GM19351 (cell line): ENCODE measurements around the gene SH3BP2.

Experiments used
- ATAC-seq: cut with Tn5 transposase; IDR thresholded peaks from one replicate; pipeline ENCODE4 v1.9.1; 2021; ENCODE audit warnings: mild to moderate bottlenecking, moderate library complexity; ENCODE audit not compliant: unreplicated experiment

Gene SH3BP2

DNA sequence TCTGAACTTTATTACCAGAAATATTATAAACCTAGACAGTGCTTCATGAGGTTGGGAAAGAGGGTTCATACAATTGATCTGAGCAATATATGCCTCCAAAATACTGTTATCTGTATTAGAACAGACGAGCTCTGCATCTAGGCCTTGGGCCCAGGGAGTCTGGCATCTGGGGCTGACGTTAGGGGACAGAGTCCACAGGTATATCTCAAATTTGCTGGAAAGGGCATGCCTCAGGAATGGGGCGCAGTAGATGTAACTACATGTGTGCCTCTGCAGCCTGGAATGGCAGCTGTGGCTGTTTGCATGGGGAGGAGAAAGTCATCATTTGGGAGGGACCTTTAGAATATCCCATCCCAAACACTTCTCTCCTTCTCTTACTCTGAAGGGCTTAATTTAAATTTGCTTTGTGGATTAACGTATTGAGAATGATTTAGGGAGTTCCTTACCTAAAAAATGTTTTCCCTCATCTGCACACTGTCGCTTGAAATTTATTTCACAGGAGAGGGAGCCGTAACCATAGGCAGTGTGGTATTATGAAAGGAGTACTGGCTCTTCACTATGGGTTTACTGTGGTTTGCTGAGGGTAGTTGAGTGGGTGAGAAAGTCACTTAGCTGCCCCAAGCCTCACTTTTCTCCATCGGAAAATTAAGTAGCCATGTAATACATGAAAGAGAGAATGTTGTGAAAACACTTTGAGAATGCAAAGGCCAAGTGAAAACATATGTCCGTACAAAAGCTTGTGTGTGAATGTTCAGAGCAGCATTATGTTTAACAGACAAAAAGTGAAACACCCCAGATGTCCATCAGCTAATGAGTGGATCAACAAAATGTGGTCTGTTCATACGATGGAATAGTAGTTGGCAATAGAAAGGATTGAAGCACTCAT is 56.6 kb downstream of the SH3BP2 start:
- no peak for ATAC-seq

DNA sequence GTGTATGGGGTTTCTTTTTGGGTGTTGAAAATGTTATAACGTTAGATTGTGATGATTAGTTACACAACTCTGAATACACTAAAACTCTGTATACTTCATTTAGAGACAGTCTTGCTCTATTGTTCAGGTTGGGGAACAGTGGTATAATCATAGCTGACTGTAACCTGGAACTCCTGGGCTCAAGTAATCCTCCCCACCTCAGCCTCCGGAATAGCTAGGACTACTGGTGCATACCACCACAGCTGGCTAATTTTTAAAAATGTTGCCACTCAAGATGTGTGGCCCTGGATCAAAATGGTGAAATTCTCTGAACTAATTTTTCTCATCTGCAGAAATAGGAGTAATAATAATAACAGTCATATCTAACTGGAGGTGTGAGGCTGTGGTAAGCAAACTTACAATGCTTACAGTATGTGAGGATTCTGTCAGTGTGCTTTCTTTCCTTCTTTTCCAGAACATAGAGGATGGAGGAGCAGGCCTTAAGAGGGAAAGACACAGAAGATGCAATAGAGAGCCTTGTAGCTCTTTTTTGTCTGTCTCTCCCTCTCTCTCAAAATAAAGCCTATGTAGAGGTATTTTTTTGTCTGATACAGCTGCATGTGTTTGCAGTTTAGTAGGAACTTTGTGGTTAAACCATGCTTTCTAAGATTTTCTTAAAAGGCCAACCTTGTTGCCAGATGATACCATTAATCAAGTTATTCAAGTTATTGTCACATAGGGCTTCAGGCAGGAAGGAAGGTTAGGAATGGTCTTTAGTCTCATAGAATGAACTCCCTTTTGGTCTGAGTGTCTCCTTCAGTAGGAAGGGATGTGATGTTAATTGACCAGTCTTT is 58.3 kb downstream of the SH3BP2 start:
- no peak for ATAC-seq

- ATAC-seq = peak; percentile 64
Measured at GRCh38 chr4:2852481-2852921, 59.6 kb downstream of the SH3BP2 start.

DNA sequence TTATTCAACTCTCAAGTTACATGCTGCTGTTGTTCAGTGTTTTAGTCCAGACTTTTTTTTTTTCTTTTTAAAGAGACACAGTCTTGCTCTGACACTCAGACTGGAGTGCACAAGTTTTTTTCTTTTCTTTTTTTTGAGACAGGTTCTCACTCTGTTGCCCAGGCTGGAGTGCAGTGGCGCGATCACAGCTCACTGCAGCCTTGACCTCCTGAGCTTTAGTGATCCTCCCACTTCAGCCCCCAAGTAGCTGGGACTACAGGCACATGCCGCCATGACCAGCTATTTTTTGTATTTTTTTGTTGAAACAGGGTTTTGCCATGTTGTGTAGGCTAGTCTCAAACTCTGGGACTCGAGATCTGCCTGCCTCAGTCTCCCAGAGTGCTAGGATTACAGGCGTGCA is 62.7 kb downstream of the SH3BP2 start:
- ATAC-seq = no peak

GRCh38 chr4:2856266-2856665 is 63.4 kb downstream of the SH3BP2 start:
- no peak for ATAC-seq

DNA sequence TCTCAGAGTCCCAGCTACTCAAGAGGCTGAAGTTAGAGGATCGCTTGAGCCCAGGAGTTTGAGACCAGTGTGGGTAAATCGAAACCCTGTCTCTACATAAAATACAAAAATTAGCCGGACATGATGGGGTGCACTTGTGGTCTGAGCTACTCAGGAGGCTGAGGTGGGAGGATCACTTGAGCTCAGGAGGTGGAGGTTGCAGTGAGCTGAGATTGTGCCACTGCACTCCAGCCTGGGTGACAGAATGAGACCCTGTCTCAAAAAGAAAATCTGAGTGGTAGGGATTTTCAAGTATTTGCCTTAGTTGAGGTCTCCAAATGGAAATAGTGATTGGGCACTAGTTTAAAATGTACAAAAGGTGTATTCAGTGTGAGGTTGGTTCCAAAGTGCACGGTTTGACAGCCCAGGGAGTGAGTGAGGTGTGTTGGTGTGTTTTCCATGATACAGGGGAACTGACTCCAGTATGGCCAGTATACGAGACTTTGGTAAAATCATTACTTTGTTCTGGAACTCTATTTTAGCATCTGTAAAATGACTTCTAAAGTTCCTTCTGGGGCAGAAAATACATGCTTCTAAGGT is 64.6 kb downstream of the SH3BP2 start:
- ATAC-seq = no peak

- no peak for ATAC-seq
Measured at GRCh38 chr4:2858451-2859217, 65.7 kb downstream of the SH3BP2 start.

DNA sequence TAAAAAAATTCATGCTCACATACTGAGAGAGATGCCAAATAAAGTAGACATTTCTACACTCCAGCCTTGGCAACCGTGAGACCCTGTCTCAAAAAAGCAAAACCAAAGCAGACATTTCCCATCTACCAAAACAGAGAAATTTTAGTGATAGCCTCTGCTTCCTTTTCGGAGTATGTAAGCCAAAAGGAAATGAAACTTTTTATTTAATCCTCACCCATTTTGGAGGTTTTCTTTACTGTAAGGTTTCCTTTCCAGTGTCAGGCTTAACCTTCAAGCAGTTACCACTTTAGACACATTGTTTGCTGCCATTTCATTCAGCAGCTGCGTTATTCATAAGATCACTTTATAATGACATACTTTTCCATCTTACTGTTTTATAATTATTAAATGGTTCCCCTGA is 66.6 kb downstream of the SH3BP2 start:
- ATAC-seq = no peak

GRCh38 chr4:2860391-2861348 is 67.8 kb downstream of the SH3BP2 start:
- no peak for ATAC-seq

GRCh38 chr4:2861631-2862436 is 68.9 kb downstream of the SH3BP2 start:
- no peak for ATAC-seq

- no peak for ATAC-seq
Measured at GRCh38 chr4:2862528-2862927, 69.6 kb downstream of the SH3BP2 start.

- no peak for ATAC-seq
Measured at GRCh38 chr4:2863649-2864048, 70.8 kb downstream of the SH3BP2 start.

DNA sequence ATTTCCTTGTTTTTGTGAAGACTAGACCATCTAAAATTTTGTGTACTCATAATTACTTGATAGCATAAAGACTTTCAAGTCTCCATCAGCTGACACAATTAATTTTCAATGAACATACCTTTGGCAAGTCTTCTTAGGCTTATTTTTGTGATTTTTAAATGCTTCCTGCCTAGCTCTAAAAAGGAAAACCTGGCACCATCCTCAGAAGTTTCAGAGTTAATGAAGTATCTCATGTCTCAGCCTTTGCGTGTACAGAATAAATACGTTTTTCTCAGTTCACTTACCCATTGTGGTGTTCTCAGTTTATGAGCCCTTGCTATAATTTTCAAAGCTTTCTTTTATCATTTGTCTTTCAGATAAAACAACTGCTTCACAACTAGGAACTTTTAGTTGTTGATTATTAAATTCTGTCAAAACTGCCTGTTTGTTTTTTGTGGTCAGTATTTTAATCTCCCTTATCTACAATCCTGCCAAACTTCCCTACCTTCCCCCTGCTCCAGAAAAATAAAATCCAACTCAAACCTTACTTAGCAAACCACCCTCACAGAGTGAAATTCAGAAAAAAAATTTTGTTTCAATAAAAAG is 72.4 kb downstream of the SH3BP2 start:
- no peak for ATAC-seq

- ATAC-seq = no peak
Measured at GRCh38 chr4:2866160-2866861, 73.4 kb downstream of the SH3BP2 start.

GRCh38 chr4:2866891-2867290 is 74.0 kb downstream of the SH3BP2 start:
- ATAC-seq = no peak

- ATAC-seq = no peak
Measured at GRCh38 chr4:2867758-2868491, 75.0 kb downstream of the SH3BP2 start.

GRCh38 chr4:2868877-2869487 is 76.1 kb downstream of the SH3BP2 start:
- no peak for ATAC-seq
